Trophoblast cell (in vitro differentiated cells and primary cell): ENCODE measurements around the gene VMP1.
A peak's percentile ranks its signal among the peaks of the same experiment; 100 is the strongest.

Source experiments
- DNase-seq, 2 donors: peaks; one replicate each; pipeline ENCODE4 v3.0.0-alpha.2; 2016
- H2AFZ ChIP-seq: 2 replicates; pipeline ENCODE4 v1.6.1; 2013; ENCODE audit warnings: low read length, moderate library complexity, mild to moderate bottlenecking; ENCODE audit not compliant: insufficient read depth, poor library complexity
- H2AK5ac ChIP-seq: 2 replicates; pipeline ENCODE4 v1.6.1; 2013; ENCODE audit warnings: mild to moderate bottlenecking, low read length
- H2BK120ac ChIP-seq: 2 replicates; pipeline ENCODE4 v1.6.1; 2013; ENCODE audit warnings: low read length, mild to moderate bottlenecking, moderate library complexity; ENCODE audit not compliant: insufficient read depth, poor library complexity
- H2BK12ac ChIP-seq: 2 replicates; pipeline ENCODE4 v1.6.1; 2013; ENCODE audit warnings: mild to moderate bottlenecking, low read length, moderate library complexity
- H2BK5ac ChIP-seq: 2 replicates; pipeline ENCODE4 v1.6.1; 2013; ENCODE audit warnings: low read length, low read depth, moderate library complexity, mild to moderate bottlenecking; ENCODE audit not compliant: poor library complexity
- H3K14ac ChIP-seq: 2 replicates; pipeline ENCODE4 v1.6.1; 2013; ENCODE audit warnings: mild to moderate bottlenecking, low read length
- H3K18ac ChIP-seq: 2 replicates; pipeline ENCODE4 v1.6.1; 2013; ENCODE audit warnings: mild to moderate bottlenecking, low read length
- H3K23ac ChIP-seq: 2 replicates; pipeline ENCODE4 v1.6.1; 2013; ENCODE audit warnings: low read length
- H3K27ac ChIP-seq: 2 replicates; pipeline ENCODE4 v1.5.1; 2013; ENCODE audit warnings: low read depth, mild to moderate bottlenecking, inconsistent platforms, low read length, moderate library complexity
- H3K27me3 ChIP-seq: 2 replicates; pipeline ENCODE4 v1.6.1; 2013; ENCODE audit warnings: inconsistent platforms, mild to moderate bottlenecking, low read length, moderate library complexity; ENCODE audit not compliant: insufficient read depth
- H3K36me3 ChIP-seq, 2 experiments: 1 replicate in 1 of 2; 2 replicates in 1 of 2; pipeline ENCODE4 v1.6.1; 2013; ENCODE audit warnings: low read length in 2 of 2, mild to moderate bottlenecking in 2 of 2, moderate library complexity in 1 of 2; ENCODE audit not compliant: insufficient read depth in 2 of 2, control insufficient read depth in 1 of 2
- H3K4ac ChIP-seq: 2 replicates; pipeline ENCODE4 v1.6.1; 2013; ENCODE audit warnings: low read depth, mild to moderate bottlenecking, low read length, moderate library complexity
- H3K4me1 ChIP-seq, 2 experiments: 1 replicate in 1 of 2; 2 replicates in 1 of 2; pipeline ENCODE4 v1.6.1; 2013; ENCODE audit warnings: low read length in 2 of 2, mild to moderate bottlenecking in 2 of 2, moderate library complexity in 1 of 2; ENCODE audit not compliant: insufficient read depth in 2 of 2, control insufficient read depth in 1 of 2
- H3K4me2 ChIP-seq: 2 replicates; pipeline ENCODE4 v1.6.1; 2013; ENCODE audit warnings: inconsistent platforms, mild to moderate bottlenecking, low read length, moderate library complexity
- H3K4me3 ChIP-seq: 2 replicates; pipeline ENCODE4 v1.5.1; 2013; ENCODE audit warnings: mild to moderate bottlenecking, low read depth, low read length, inconsistent platforms
- H3K79me1 ChIP-seq: one replicate; pipeline ENCODE4 v1.6.1; 2013; ENCODE audit warnings: low read length
- H3K79me2 ChIP-seq: 2 replicates; pipeline ENCODE4 v1.6.1; 2013; ENCODE audit warnings: low read length, mild to moderate bottlenecking; ENCODE audit not compliant: control insufficient read depth, insufficient read depth, poor library complexity
- H3K9ac ChIP-seq: 2 replicates; pipeline ENCODE4 v1.6.1; 2013; ENCODE audit warnings: mild to moderate bottlenecking, low read length
- H3K9me3 ChIP-seq: 2 replicates; pipeline ENCODE4 v1.6.1; 2013; ENCODE audit warnings: low read depth, mild to moderate bottlenecking, control low read depth, inconsistent platforms, low read length; ENCODE audit not compliant: insufficient read depth
- H4K12ac ChIP-seq: 2 replicates; pipeline ENCODE4 v1.6.1; 2013; ENCODE audit warnings: low read depth, mild to moderate bottlenecking, low read length, moderate library complexity
- H4K8ac ChIP-seq: 2 replicates; pipeline ENCODE4 v1.6.1; 2013; ENCODE audit warnings: low read depth, mild to moderate bottlenecking, low read length, moderate library complexity
- H4K91ac ChIP-seq: one replicate; pipeline ENCODE4 v1.6.1; 2013; ENCODE audit warnings: low read depth, mild to moderate bottlenecking, low read length, moderate library complexity
- WGBS: extraction: QIAGEN DNeasy Blood & Tissue Kit; methylation state at CpG from one replicate; pipeline ENCODE4 v1.1.7; 2013; ENCODE audit warnings: missing lambda C conversion rate; ENCODE audit not compliant: insufficient read length, insufficient coverage; ENCODE audit errors: extremely low coverage; 5-methylcytosine and 5-hydroxymethylcytosine counted together

VMP1 gene

DNA sequence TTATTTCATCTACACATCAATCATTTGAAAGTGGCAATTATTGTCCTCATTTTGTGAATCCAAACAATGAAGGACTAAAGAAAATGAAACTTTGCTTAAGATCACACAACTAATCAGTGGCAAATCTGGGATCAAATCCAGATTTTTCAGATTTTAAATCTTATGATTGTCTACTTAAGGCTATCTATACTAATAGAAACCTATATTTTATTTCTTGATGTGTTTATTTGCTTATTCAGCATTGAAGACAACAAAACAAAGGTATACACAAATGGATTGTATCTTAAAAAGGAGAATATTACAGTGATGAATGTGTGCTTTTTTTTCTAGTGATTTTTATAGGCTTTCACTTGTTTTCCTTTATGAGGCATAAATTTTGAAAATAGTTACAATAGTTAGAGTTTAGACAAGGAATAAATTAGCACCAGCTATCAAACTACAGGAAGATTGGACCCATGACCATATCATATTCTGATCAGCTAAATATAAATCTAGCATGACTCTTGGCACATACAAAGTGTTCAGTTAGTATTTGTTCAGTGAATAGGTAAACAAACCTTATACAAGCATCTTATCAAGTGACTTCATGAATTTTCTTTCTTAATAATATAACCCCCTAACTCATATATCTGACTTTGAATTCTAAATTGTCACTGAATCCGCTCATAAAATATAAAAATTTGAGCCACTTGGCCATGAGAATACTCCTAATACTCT lies 20.5 kb downstream of the VMP1 start:
- Histone ChIP-seq H3K4me3 (no peak overlapping the region), H3K79me1 (no peaks in the 10 kb centered on the region), H3K14ac (no peak overlapping the region), H4K12ac (no peak overlapping the region), H4K91ac (no peak overlapping the region), H3K4me2 (no peak overlapping the region), H3K18ac (no peak overlapping the region), H2BK120ac (no peak overlapping the region), H2AK5ac (no peak overlapping the region), H3K79me2 (peaks cover 2% of the 10 kb centered on the region), H2BK12ac (no peak overlapping the region), H3K4me1 (no peaks in the 10 kb centered on the region), H3K27me3 (no peaks in the 10 kb centered on the region), H3K36me3 (no peaks in the 10 kb centered on the region), H2BK5ac (no peak overlapping the region), H3K23ac (no peak overlapping the region), H3K27ac (no peak overlapping the region), H2AFZ (no peak overlapping the region), H3K9ac (no peak overlapping the region), H3K9me3 (no peaks in the 10 kb centered on the region), H3K4ac (no peak overlapping the region), H4K8ac (no peak overlapping the region)
- WGBS: no CpG with 5 or more reads among the region's 1 CpG
- no peak for DNase-seq

DNA sequence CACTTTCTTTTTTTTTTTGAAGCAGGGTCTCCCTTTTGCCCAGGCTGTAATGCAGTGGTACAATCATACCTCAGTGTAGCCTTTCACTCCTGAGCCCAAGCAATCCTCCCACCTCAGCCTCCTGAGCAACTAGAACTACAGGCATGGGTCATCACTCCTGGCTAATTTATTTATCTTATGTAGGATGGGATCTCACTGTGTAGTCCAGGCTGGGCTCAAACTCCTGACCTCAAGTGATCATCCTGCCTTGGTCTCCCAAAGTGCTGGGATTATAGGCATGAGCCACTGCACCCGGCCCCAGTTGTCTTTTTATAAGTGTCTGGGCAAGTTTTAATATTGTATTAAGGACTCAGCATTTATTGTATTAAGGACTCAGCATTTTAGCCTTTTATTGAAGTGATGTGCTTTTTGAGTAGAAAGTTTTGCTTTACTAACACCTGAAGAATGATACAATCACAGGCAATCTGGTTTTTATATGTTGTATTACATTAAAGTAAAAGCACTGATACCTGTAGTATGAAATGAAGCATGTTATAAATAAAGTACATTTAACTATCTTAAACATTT lies 22.9 kb downstream of the VMP1 start:
- no peak overlapping the region for H3K14ac ChIP-seq
- H3K4me3 ChIP-seq: no peak overlapping the region
- no peak overlapping the region for H3K27ac ChIP-seq
- no peak overlapping the region for H4K91ac ChIP-seq
- WGBS: no CpG with 5 or more reads among the region's 1 CpG
- H3K4ac ChIP-seq: peak overlapping the region; percentile 14
- H3K79me2 ChIP-seq: peaks cover 2% of the 10 kb centered on the region
- no peaks in the 10 kb centered on the region for H3K79me1 ChIP-seq
- H2BK120ac ChIP-seq: no peak overlapping the region
- H2AFZ ChIP-seq: no peak overlapping the region
- H3K18ac ChIP-seq: no peak overlapping the region
- no peak for DNase-seq
- no peak overlapping the region for H3K9ac ChIP-seq
- no peak overlapping the region for H2BK12ac ChIP-seq
- no peaks in the 10 kb centered on the region for H3K9me3 ChIP-seq
- no peaks in the 10 kb centered on the region for H3K4me1 ChIP-seq
- no peak overlapping the region for H2AK5ac ChIP-seq
- no peak overlapping the region for H2BK5ac ChIP-seq
- no peaks in the 10 kb centered on the region for H3K27me3 ChIP-seq
- H4K8ac ChIP-seq: no peak overlapping the region
- H3K4me2 ChIP-seq: no peak overlapping the region
- H3K23ac ChIP-seq: no peak overlapping the region
- H4K12ac ChIP-seq: no peak overlapping the region
- H3K36me3 ChIP-seq: peaks cover 0 to 3% of the 10 kb centered on the region in 2 experiments

DNA sequence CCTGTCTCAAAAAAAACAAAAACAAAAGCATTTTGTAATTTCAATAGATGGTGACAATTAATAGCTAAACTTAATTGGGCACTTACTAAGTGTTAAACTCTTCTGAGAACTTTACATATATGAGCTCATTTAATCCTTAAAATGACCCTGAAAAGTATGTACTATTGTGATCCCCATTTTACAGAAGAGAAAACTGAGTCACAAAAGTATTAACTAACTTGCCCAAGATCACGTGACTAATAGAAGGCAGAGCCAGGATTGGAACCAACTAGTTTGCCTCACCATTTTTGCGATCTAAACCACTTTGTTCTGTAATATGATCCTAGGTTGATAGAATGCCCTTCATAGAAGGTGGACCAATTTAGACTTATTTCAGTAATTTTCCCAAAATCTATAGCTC lies 26.2 kb downstream of the VMP1 start:
- H3K23ac ChIP-seq: no peak overlapping the region
- H3K9me3 ChIP-seq: no peaks in the 10 kb centered on the region
- H3K18ac ChIP-seq: no peak overlapping the region
- no peak overlapping the region for H4K8ac ChIP-seq
- no peak overlapping the region for H4K12ac ChIP-seq
- no peak overlapping the region for H3K14ac ChIP-seq
- no peak overlapping the region for H2BK120ac ChIP-seq
- no peaks in the 10 kb centered on the region for H3K4me1 ChIP-seq
- H3K79me1 ChIP-seq: no peaks in the 10 kb centered on the region
- H3K4me2 ChIP-seq: no peak overlapping the region
- no peak overlapping the region for H4K91ac ChIP-seq
- H3K36me3 ChIP-seq: peaks cover 0 to 8% of the 10 kb centered on the region in 2 experiments
- no peak overlapping the region for H2AK5ac ChIP-seq
- H3K4me3 ChIP-seq: no peak overlapping the region
- DNase-seq: no peak
- H3K27me3 ChIP-seq: no peaks in the 10 kb centered on the region
- H3K4ac ChIP-seq: no peak overlapping the region
- WGBS: no CpG with 5 or more reads among the region's 2 CpGs
- H3K79me2 ChIP-seq: peaks cover 2% of the 10 kb centered on the region
- no peak overlapping the region for H2BK12ac ChIP-seq
- H2AFZ ChIP-seq: no peak overlapping the region
- H2BK5ac ChIP-seq: no peak overlapping the region
- H3K27ac ChIP-seq: no peak overlapping the region
- H3K9ac ChIP-seq: no peak overlapping the region

DNA sequence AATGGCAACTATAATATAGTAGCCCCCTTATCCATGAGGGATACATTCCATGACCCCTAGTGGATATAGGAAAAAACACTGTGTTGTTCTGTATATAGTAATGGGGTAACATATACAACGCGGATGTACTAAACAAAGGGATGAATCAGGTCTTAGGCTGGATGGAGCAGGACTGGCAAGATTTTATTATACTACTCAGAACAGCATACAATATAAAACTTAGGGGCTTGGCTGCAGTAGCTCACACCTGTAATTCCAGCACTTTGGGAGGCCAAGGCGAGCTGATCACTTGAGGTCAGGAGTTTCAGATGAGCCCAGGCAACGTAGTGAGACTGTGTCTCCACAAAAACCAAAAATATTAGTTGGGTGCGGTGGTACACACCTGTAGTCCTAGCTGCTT lies 26.8 kb downstream of the VMP1 start:
- Histone ChIP-seq H3K14ac (no peak overlapping the region), H3K79me1 (no peaks in the 10 kb centered on the region), H2AFZ (no peak overlapping the region), H4K8ac (no peak overlapping the region), H3K4me1 (no peaks in the 10 kb centered on the region), H3K9ac (no peak overlapping the region), H4K12ac (no peak overlapping the region), H3K4me3 (no peak overlapping the region), H3K9me3 (no peaks in the 10 kb centered on the region), H3K4me2 (no peak overlapping the region), H3K27ac (no peak overlapping the region), H2BK12ac (no peak overlapping the region), H3K4ac (no peak overlapping the region), H2AK5ac (no peak overlapping the region), H3K23ac (no peak overlapping the region), H2BK5ac (no peak overlapping the region), H2BK120ac (no peak overlapping the region), H3K36me3 (peaks cover 0 to 8% of the 10 kb centered on the region in 2 experiments), H4K91ac (no peak overlapping the region), H3K18ac (no peak overlapping the region), H3K79me2 (peaks cover 2% of the 10 kb centered on the region), H3K27me3 (no peaks in the 10 kb centered on the region)
- no CpG with 5 or more reads among the region's 5 CpGs for WGBS
- no peak for DNase-seq
